Stimulated activated CD4-positive, alpha-beta T cell treated with anti-CD3 and anti-CD28 coated beads, Interleukin-15, amount 100 ng/mL, for 48 hours (primary cell): ENCODE measurements around the gene ETFBKMT.

Experiments
- DNase-seq, 2 donors: peaks; one replicate each; pipeline ENCODE4 v3.0.0-alpha.2; 2020; ENCODE audit warnings: low read depth in 2 of 2

Gene ETFBKMT, protein sequence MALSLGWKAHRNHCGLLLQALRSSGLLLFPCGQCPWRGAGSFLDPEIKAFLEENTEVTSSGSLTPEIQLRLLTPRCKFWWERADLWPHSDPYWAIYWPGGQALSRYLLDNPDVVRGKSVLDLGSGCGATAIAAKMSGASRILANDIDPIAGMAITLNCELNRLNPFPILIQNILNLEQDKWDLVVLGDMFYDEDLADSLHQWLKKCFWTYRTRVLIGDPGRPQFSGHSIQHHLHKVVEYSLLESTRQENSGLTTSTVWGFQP

DNA sequence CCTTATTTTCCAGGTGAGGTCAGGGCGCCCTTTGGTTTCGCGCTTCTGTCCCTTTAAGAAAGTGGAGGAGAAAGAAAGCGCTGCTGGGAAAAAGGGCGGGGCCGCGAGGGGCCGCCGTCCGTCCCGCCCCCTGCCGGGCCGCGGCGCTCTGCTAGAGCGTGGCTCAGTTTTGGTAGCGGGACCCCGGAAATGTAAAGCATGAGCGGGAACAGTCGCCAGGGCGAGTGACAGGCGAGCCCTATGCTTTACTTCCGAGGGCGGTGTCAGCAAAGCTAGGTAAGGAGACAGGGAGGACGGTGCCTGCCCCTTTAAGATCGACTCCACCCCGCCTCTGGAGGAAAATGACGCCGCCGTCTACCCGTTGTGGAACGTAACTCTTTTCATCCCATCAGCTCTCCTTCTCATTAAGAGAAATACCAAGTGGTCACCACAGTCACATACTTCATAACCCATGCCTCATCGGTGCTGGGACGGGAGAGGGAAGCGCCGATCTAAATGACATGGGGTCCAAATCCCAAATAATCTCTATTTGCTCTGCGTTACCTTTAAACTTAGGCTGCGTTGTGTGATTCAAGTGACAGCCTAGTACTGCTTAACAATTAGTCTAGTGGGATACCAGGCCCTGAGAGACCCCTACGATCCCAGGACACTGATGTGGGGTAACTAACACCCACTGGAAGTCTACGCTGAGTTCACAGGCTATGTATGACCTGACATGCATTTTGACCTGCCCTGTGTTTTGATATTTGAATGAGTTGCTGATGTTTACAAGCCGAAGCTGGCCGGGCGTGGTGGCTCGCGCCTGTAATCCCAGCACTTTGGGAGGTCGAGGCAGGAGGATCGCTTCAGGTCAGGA lies at the start of gene ETFBKMT:
TSS of gene ETFBKMT (plus strand) at position 602 of the 856 bp plus-strand sequence. CDS start 2,266 bp downstream, outside the sequence.
- DNase-seq = peak; percentile 88 to 90

DNA sequence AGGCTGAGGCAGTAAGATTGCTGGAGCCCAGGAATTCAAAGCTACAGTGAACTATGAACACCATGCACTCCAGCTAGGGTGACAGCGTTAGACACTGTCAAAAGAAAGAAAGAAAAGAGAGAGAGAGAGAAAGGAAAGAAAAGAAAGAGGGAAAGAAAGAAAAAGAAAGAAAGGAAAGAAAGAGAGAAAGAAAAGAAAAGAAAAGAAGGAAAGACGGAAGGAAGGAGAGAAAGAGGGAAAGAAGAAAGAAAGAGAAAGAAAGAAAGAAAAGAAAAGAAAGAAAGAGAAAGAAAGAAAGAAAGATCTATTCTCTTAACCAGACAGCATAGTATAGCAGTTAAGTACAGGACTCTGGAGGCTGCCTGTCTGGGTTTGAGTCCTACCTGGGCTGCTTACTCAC lies 46.7 kb upstream of the ETFBKMT start:
- DNase-seq = no peak

DNA sequence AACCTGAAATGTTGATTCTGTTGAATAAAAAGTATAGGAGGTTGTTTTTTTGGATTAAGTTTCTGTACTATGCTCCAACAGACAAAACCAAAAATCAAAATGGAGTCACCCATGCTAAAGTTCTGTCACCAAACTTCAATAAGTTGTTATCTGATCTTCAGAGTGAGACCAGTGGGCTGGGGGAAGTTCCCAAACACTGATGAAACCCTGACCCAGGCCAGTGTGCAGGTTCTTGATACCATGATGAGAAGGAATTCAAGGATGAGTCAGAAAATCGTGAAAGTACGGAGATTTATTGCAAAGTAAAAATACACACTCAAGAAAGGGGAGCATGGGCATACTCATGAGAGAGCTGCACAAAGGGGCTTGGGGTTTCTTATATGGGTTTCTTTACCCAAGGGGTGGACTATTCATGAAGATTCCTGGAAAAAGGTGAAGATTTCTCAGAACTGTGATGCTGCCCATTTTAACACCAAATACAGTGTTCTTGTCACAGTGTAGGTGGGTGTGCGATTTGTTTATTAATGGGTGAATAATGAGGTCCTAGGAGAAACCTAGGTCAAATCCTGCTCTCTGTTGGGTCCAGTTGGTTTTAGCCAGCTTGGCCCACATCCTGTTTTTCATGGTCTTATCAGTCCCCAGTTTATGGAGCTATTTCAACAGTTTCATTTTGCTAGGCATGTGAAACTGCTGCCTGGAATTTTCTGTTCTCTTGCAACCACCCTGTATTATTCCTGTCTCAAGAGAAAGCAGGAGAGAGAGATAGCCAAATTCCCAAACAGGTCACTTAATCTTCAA lies 41.1 kb upstream of the ETFBKMT start:
- DNase-seq = no peak

DNA sequence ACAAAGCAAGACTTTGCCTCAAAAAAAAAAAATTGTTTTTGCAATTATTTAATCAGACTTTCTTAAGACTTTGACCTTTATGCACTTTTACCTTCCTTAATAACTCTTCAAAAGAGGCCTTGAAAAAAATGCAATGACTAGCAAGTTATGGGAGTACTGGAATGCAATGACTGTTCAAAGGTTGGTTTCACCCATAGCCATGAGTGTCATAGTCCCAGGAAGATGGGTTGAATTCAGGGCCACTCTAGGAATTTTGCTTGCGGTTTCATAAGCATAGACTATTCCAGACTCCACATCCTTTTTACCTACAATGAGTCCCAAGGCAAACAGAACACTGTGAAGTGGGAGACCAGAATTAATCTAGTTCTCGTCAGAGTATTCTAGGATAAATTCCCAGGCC lies 39.2 kb upstream of the ETFBKMT start:
- DNase-seq = no peak

DNA sequence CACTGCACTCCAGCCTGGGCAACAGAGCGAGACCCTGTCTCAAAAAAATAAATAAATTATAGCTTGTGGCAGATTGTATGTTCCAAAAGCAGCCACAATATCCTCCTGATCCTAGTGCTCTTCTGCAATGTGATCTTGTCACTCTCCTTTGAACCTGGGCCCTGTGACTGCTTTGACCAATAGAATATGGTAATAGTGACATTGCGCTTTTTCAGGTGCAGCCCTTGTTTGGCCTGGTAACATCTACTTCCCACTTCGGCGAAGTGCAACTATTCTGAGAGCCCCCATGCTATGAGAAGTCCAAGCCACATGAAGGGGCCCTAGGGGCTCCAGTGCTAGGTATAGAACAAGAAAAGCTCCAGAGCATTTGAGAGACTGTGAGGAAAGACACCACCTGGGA lies 37.5 kb upstream of the ETFBKMT start:
- DNase-seq = no peak

DNA sequence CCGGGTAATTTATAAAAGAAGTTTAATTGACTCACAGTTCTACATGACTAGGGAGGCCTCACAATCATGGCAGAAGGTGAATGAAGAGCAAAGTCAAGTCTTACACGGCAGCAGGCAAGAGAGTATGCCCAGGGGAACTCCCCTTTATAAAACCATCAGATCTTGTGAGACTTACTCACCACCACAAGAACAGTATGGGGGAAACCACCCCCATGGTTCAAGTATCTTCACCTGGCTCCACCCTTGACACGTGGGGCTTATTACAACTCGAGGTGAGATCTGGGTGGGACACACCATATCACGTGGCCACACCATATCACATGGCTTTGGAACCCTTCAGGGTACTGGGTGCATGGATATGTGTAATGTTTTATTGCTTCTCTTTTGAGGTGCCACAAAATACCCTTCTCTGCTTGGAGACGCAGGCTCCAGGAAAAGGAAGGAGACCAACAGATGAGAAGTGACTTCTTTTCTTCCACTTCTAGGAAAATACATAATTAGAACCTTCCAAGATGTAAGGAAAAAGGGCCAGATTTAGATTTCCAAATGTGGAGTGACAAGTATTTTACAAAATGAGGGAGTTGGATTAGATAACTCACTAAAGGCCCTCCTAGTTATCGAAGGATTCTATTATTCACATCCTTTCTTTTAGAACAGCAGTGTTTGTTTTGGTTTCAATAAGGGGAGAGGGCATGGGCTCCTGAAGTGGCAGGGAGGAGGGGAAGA lies 33.1 kb upstream of the ETFBKMT start:
- DNase-seq = no peak

- DNase-seq = no peak
Measured at GRCh38 chr12:31627456-31628054, 31.9 kb upstream of the ETFBKMT start.

DNA sequence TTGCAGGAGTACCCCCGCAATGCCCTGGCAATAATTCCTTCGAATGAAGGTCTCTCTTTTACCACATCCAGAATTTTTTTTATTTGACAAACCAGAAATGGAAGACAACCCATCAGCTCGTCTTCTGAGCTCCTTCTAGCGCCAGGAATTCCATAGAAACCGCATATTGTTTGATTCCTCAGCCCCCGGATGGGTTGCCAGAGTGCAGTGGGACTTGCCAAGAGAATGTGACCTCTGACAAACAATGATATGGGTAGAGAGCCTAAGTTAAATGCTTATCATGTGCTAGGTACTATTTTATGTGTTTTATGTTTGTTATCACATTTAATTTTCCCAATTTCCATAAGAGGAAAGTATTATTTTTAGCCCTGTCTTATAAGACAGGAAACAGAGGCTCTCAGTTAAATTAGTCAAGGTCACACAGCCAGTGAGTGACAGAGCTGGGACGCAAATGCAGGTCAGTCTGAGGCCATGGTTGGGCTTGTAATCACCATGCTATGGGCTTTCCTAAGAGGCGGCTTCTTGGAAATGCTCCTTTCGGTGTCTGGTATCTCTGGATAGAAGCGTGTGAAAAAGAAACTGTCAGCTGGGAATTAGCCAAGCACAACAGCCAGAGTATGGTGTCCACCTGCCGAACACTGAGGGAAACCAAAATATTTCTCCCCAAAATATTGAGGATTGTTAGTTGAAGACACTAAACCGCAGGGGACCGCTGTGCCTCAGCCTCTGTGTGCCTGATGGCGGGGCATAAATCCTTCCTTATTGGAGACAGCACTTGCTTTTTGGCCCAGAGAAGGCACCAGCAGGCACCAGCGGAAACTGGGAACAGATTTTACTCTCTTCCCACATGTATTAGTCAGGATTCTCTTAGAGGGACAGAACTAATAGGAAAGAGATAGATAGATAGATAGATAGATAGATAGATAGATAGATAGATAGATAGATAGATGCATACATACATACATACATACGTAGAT lies 29.4 kb upstream of the ETFBKMT start:
- no peak for DNase-seq

GRCh38 chr12:31631023-31631724 lies 28.3 kb upstream of the ETFBKMT start:
- no peak for DNase-seq

DNA sequence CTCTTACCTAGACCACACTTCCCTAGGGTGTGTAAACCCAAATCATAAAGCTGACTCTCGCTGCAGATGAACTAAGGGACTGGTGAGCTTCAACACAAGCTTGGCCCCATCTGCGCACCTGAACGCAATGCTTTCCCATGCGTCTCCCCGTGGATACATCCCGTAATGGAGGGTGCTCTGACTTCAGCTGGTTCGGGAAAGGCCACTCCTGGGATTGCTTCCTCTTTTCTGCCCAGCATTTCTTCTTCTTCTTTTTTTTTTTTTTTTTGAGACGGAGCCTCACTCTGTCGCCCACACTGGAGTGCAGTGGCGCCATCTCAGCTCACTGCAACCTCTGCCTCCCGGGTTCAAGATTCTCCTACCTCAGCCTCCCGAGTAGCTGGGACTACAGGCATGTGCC lies 27.7 kb upstream of the ETFBKMT start:
- no peak for DNase-seq

- no peak for DNase-seq
Measured at GRCh38 chr12:31633464-31633863, 26.0 kb upstream of the ETFBKMT start.

GRCh38 chr12:31634620-31635019 lies 24.9 kb upstream of the ETFBKMT start:
- DNase-seq = no peak

DNA sequence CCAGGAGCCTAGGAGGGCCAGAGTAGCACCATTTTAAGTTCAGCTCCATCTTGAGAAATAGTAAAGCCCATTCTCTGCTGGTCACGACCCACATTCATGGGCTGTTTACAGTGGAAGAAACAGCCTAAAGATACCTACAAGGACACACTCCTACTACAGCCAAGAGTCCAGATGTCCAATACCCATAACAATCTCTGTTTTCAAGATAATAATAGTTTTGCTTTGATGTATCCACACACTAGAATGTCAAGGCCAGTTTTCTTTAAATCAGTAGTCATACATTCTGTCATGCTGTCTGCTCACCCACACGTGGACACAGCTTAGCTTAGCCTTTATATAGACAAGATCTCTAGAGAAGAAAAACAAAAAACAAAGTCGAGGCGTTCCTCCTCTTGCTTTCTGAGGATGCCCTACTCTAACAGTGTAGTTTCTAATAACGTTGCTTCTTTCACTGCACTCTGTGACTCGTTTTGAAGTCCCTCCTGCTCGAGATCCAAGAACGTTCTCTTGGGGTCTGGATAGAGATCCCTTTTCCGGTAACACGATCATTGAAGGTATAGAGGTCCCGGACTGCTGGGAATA lies 17.9 kb upstream of the ETFBKMT start:
- no peak for DNase-seq

GRCh38 chr12:31644536-31644935 lies 15.0 kb upstream of the ETFBKMT start:
- no peak for DNase-seq

GRCh38 chr12:31645924-31646323 lies 13.6 kb upstream of the ETFBKMT start:
- DNase-seq = no peak

DNA sequence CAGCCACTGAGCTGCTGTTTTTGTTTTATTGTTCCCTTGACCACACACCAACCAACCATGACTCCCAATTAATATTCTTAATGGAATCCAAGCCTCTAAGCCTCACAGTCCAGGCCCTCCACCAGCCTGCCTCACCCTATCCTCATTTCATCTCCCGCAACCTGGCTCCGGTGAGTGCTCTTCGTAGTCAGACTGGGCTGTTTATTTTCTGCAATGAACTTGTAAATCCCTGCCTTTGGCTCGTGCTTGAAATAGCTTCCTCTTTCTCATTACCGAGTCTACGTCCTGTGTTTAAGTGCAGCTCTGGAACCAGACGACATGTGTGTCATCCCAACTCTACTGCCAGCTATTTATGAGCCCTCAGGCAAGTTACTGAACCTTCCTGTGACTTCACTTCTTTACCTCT lies 12.4 kb upstream of the ETFBKMT start:
- DNase-seq = no peak

- DNase-seq = no peak
Measured at GRCh38 chr12:31650918-31651317, 8.6 kb upstream of the ETFBKMT start.

- DNase-seq = no peak
Measured at GRCh38 chr12:31651893-31652521, 7.5 kb upstream of the ETFBKMT start.

DNA sequence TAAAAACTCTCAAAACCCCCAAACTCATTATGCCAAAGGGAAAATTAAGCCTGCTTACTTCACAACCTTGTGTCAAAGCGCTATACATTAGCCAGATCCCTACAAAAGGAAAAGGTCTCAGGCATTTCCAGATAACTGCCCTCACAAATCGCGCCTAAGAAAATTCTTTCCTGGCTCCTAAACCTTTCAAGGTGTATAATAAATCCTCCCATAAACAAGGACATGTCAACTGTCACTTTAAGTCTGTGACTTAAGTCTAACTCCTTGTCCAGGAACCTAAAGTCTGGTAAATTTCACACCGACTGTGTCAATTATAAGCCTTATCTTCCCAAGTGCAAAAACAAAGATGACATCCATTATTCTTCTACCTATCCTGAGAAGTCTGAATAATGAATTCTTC lies 4.3 kb upstream of the ETFBKMT start:
- DNase-seq = no peak
